ENCODE data around the gene PNKD. TPM values are rescaled to one million over a fixed set of nuclear protein-coding genes. Genes with fewer than 3 reads are reported as not detected.
"Not testable (repeated sequence)": the region's sequence is repeated elsewhere in the genome, so short reads cannot be mapped to it uniquely, and the experiment has no call there.

The PNKD gene
- total and polyA plus RNA-seq, 8 donors = 35.1 to 121 (median 111) TPM

- Histone ChIP-seq H3K36me3 (no peaks in the 10 kb centered on the region), H3K9me3 (no peaks in the 10 kb centered on the region), H3K27ac (peak overlapping the region; percentile 75 to 88 (median 85)), H3K27me3 (no peaks in the 10 kb centered on the region), H3K4me3 (no peak overlapping the region), H3K4me1 (peaks cover 7 to 36% (median 23%) of the 10 kb centered on the region in 4 donors)
- WGBS, 5 donors = 16 to 52% (median 29%) methylated on average over 2 of the region's 2 CpGs
- intact Hi-C loops (cut with DNase I; ENCODE audit: low total_unique reads) = no loop called here
- TF ChIP-seq POLR2AphosphoS5 (IDR thresholded peaks at IDR 0.05) (peak in 2 of 3 donors; percentile 73 to 82), EP300 (IDR thresholded peaks at IDR 0.05) (no peak)
- peak; percentile 79 to 90 for DNase-seq
Measured at GRCh38 chr2:218312267-218312756, 42.0 kb downstream of the PNKD start.

GRCh38 chr2:218313356-218313755 lies 43.0 kb downstream of the PNKD start:
- peak overlapping the region; percentile 38 to 88 (median 69) for H3K27ac ChIP-seq
- H3K4me3 ChIP-seq = no peak overlapping the region
- 45 to 74% (median 61%) methylated on average over 1 of the region's 1 CpG for WGBS, 5 donors
- no peaks in the 10 kb centered on the region for H3K27me3 ChIP-seq
- TF ChIP-seq EP300 (IDR thresholded peaks at IDR 0.05) (no peak), POLR2A (IDR thresholded peaks at IDR 0.05) (no peak), POLR2AphosphoS5 (IDR thresholded peaks at IDR 0.05) (no peak)
- TF ChIP-seq, protein P1, sequence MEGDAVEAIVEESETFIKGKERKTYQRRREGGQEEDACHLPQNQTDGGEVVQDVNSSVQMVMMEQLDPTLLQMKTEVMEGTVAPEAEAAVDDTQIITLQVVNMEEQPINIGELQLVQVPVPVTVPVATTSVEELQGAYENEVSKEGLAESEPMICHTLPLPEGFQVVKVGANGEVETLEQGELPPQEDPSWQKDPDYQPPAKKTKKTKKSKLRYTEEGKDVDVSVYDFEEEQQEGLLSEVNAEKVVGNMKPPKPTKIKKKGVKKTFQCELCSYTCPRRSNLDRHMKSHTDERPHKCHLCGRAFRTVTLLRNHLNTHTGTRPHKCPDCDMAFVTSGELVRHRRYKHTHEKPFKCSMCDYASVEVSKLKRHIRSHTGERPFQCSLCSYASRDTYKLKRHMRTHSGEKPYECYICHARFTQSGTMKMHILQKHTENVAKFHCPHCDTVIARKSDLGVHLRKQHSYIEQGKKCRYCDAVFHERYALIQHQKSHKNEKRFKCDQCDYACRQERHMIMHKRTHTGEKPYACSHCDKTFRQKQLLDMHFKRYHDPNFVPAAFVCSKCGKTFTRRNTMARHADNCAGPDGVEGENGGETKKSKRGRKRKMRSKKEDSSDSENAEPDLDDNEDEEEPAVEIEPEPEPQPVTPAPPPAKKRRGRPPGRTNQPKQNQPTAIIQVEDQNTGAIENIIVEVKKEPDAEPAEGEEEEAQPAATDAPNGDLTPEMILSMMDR (IDR thresholded peaks at IDR 0.05) = no peak
- H3K36me3 ChIP-seq = no peaks in the 10 kb centered on the region
- intact Hi-C loops (cut with DNase I; ENCODE audit: low total_unique reads) = no loop called here
- H3K9me3 ChIP-seq = no peaks in the 10 kb centered on the region
- DNase-seq = no peak
- peaks cover 7 to 36% (median 22%) of the 10 kb centered on the region in 4 donors for H3K4me1 ChIP-seq

- H3K4me3 ChIP-seq; DNase-seq; intact Hi-C loops (cut with DNase I; ENCODE audit: low total_unique reads); H3K27me3 ChIP-seq; H3K36me3 ChIP-seq; H3K9me3 ChIP-seq: not testable (repeated sequence)
- H3K4me1 ChIP-seq = peaks cover 7 to 38% (median 21%) of the 10 kb centered on the region in 4 donors
- WGBS, 5 donors = 92 to 98% (median 96%) methylated on average over 4 of the region's 4 CpGs
- H3K27ac ChIP-seq = peak overlapping the region in 3 of 5 donors; percentile 11 to 75 (median 49)
Measured at GRCh38 chr2:218314764-218315163, 44.4 kb downstream of the PNKD start.

DNA sequence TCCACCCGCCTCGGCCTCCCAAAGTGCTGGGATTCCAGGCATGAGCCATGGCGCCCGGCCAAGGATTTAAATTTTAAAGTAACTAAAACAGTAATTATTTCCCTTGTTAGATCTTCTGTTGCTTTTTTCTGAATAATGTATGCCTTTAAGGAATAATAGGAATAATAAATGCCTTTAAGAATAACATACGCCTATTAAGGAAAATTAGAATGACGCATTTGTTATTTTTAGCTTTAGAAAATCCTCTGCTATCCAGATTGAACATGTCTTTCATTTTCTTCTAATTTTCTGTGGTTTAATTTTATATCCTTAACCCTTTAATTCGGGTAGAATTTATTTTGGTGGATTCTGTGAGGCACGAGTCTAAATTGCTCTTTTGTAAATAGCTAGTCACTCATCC lies 45.1 kb downstream of the PNKD start:
- no peak for TF ChIP-seq EP300 (IDR thresholded peaks at IDR 0.05)
- TF ChIP-seq POLR2A (IDR thresholded peaks at IDR 0.05) = no peak
- TF ChIP-seq, protein P1 (IDR thresholded peaks at IDR 0.05) = no peak
- TF ChIP-seq POLR2AphosphoS5 (IDR thresholded peaks at IDR 0.05) = no peak
- Histone ChIP-seq H3K27ac (peak overlapping the region in 3 of 5 donors; percentile 49 to 67 (median 49)), H3K4me1 (peaks cover 7 to 40% (median 17%) of the 10 kb centered on the region in 4 donors), H3K27me3 (no peaks in the 10 kb centered on the region), H3K36me3 (no peaks in the 10 kb centered on the region), H3K4me3 (no peak overlapping the region), H3K9me3 (no peaks in the 10 kb centered on the region)
- peak in 1 of 2 donors; percentile 18 for DNase-seq
- WGBS, 5 donors = 65 to 85% (median 78%) methylated on average over 8 of the region's 8 CpGs
- intact Hi-C loops (cut with DNase I; ENCODE audit: low total_unique reads) = no loop called here

DNA sequence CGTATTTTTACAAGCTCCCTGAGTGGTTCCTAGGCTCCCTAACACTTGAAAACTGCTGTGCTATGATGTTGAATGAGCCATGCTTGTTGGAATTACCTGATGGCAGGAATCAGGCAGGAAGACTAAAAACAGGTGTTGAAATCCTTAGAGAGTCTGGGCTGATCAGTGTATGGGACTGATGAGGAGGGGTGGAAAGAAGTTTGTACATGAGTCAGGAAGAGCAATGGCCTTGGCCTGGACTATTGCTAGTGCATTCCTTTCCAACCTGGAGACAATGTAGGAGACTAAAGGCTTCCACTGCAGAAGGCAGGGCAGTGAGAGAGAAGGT lies 46.9 kb downstream of the PNKD start:
- no peak overlapping the region for H3K4me3 ChIP-seq
- H3K27me3 ChIP-seq = no peaks in the 10 kb centered on the region
- peak overlapping the region; percentile 30 to 67 (median 47) for H3K27ac ChIP-seq
- H3K36me3 ChIP-seq = no peaks in the 10 kb centered on the region
- no peak for TF ChIP-seq POLR2AphosphoS5 (IDR thresholded peaks at IDR 0.05)
- TF ChIP-seq, protein P1 (IDR thresholded peaks at IDR 0.05) = no peak
- TF ChIP-seq EP300 (IDR thresholded peaks at IDR 0.05) = no peak
- no peak for TF ChIP-seq POLR2A (IDR thresholded peaks at IDR 0.05)
- no peak for DNase-seq
- 47 to 80% (median 56%) methylated on average over 1 of the region's 1 CpG for whole genome bisulfite sequencing, 5 donors
- H3K9me3 ChIP-seq = no peaks in the 10 kb centered on the region
- H3K4me1 ChIP-seq = peaks cover 11 to 43% (median 17%) of the 10 kb centered on the region in 4 donors
- intact Hi-C loops (cut with DNase I; ENCODE audit: low total_unique reads) = no loop called here

All from stomach (tissue), 9 donors.